OCI-LY1 (cell line): Measurements from ENCODE around the gene UBXN6.

Experiments
- H2AFZ ChIP-seq: fragments of 200-600 bp; sonication (generic), shearing (Covaris generic); 2 replicates; pipeline ENCODE4 v1.6.0; 2014; ENCODE audit warnings: antibody characterized with exemption, mild to moderate bottlenecking, low read length
- H3F3A ChIP-seq: fragments of 200-600 bp; sonication (generic), shearing (Covaris generic); 2 replicates; pipeline ENCODE4 v1.6.0; 2014; ENCODE audit warnings: mild to moderate bottlenecking, antibody characterized with exemption, low read length, moderate library complexity; ENCODE audit not compliant: insufficient read depth
- H3K27ac ChIP-seq: fragments of 200-600 bp; sonication (generic); 2 replicates; pipeline ENCODE4 v1.5.1; 2014; ENCODE audit warnings: low read length, mixed run types, mild to moderate bottlenecking, low read depth; ENCODE audit not compliant: poor library complexity, severe bottlenecking
- H3K27me3 ChIP-seq: fragments of 200-600 bp; sonication (generic); 2 replicates; pipeline ENCODE4 v1.6.0; 2014; ENCODE audit warnings: antibody characterized with exemption, mild to moderate bottlenecking, low read length, moderate library complexity; ENCODE audit not compliant: insufficient read depth
- H3K36me3 ChIP-seq: fragments of 200-600 bp; sonication (generic); 2 replicates; pipeline ENCODE4 v1.6.1; 2014; ENCODE audit warnings: mild to moderate bottlenecking, antibody characterized with exemption, low read length, moderate library complexity, mixed read lengths; ENCODE audit not compliant: insufficient read depth
- H3K4me1 ChIP-seq: fragments of 200-600 bp; sonication (generic); 2 replicates; pipeline ENCODE4 v1.5.1; 2014; ENCODE audit warnings: mild to moderate bottlenecking, low read length, moderate library complexity; ENCODE audit not compliant: insufficient read depth, severe bottlenecking
- H3K4me2 ChIP-seq: fragments of 200-600 bp; sonication (generic), shearing (Covaris generic); 2 replicates; pipeline ENCODE4 v1.6.1; 2014; ENCODE audit warnings: low read length
- H3K4me3 ChIP-seq: fragments of 200-600 bp; sonication (generic); 2 replicates; pipeline ENCODE4 v1.5.1; 2014; ENCODE audit warnings: low read length, low read depth, mild to moderate bottlenecking, mixed read lengths; ENCODE audit not compliant: poor library complexity, severe bottlenecking
- H3K79me2 ChIP-seq: fragments of 200-600 bp; shearing (Covaris generic); 2 replicates; pipeline ENCODE4 v1.6.1; 2016; ENCODE audit warnings: mixed run types, low read length, mixed read lengths; ENCODE audit not compliant: insufficient read depth
- H3K9ac ChIP-seq: fragments of 200-600 bp; sonication (generic), shearing (Covaris generic); 2 replicates; pipeline ENCODE4 v1.6.1; 2014; ENCODE audit warnings: mild to moderate bottlenecking, low read length, mixed read lengths
- H3K9me2 ChIP-seq: fragments of 200-600 bp; sonication (generic), shearing (Covaris generic); 2 replicates; pipeline ENCODE4 v1.6.1; 2014; ENCODE audit warnings: low read depth, mild to moderate bottlenecking, low read length, mixed read lengths
- H3K9me3 ChIP-seq: fragments of 200-600 bp; shearing (Covaris generic); 2 replicates; pipeline ENCODE4 v1.6.1; 2014; ENCODE audit warnings: low read length, mixed read lengths
- H4K20me1 ChIP-seq: fragments of 200-600 bp; sonication (generic), shearing (Covaris generic); 2 replicates; pipeline ENCODE4 v1.6.0; 2016; ENCODE audit warnings: mild to moderate bottlenecking, low read length; ENCODE audit not compliant: insufficient read depth
- EZH2 ChIP-seq: fragments of 200-600 bp; sonication (generic), shearing (Covaris generic); IDR thresholded peaks from 2 replicates; pipeline ENCODE4 v1.8.0; 2017; ENCODE audit warnings: borderline replicate concordance, mixed run types, mild to moderate bottlenecking, antibody characterized with exemption, low read length, moderate library complexity, mixed read lengths
- TF ChIP-seq, protein P1 (sequence below): fragments of 200-600 bp; sonication (generic), shearing (Covaris generic); IDR thresholded peaks from 2 replicates; pipeline ENCODE4 v1.5.1; 2017; ENCODE audit warnings: mild to moderate bottlenecking, antibody characterized with exemption, low read length, moderate library complexity, mixed read lengths

UBXN6 gene

DNA sequence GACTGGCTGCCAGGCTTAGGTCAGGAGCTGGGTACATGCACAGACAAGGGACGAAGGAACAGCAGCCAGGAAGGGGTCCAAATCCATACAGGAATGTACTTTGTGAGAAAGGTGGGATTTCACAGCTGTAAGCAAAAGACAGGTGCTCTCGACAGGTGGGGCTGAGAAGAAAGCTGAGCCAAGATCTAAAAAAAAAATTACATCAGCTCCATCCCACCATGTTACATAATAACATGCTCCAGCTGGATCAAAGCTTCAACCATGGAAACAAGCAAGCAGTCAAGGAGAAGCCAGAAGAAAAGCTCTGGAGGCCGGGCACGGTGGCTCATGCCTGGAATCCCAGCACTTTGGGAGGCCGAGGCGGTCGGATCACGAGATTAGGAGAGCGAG is 8.0 kb downstream of the UBXN6 start:
- Histone ChIP-seq H3K36me3 (peaks cover 69% of the 10 kb centered on the region), H3K27me3 (no peaks in the 10 kb centered on the region), H3K9ac (no peak overlapping the region), H3K9me2 (no peaks in the 10 kb centered on the region), H4K20me1 (no peaks in the 10 kb centered on the region), H2AFZ (no peak overlapping the region), H3K4me3 (no peak overlapping the region), H3K79me2 (no peaks in the 10 kb centered on the region), H3K4me2 (no peak overlapping the region), H3F3A (no peaks in the 10 kb centered on the region), H3K9me3 (no peaks in the 10 kb centered on the region), H3K4me1 (no peaks in the 10 kb centered on the region), H3K27ac (no peak overlapping the region)
- TF ChIP-seq EZH2 = no peak
- TF ChIP-seq, protein P1, sequence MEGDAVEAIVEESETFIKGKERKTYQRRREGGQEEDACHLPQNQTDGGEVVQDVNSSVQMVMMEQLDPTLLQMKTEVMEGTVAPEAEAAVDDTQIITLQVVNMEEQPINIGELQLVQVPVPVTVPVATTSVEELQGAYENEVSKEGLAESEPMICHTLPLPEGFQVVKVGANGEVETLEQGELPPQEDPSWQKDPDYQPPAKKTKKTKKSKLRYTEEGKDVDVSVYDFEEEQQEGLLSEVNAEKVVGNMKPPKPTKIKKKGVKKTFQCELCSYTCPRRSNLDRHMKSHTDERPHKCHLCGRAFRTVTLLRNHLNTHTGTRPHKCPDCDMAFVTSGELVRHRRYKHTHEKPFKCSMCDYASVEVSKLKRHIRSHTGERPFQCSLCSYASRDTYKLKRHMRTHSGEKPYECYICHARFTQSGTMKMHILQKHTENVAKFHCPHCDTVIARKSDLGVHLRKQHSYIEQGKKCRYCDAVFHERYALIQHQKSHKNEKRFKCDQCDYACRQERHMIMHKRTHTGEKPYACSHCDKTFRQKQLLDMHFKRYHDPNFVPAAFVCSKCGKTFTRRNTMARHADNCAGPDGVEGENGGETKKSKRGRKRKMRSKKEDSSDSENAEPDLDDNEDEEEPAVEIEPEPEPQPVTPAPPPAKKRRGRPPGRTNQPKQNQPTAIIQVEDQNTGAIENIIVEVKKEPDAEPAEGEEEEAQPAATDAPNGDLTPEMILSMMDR = no peak

- H3K27ac ChIP-seq = no peak overlapping the region
- no peaks in the 10 kb centered on the region for H3K4me1 ChIP-seq
- no peaks in the 10 kb centered on the region for H3K79me2 ChIP-seq
- no peaks in the 10 kb centered on the region for H3K27me3 ChIP-seq
- no peak overlapping the region for H3K9ac ChIP-seq
- H3K9me3 ChIP-seq = no peaks in the 10 kb centered on the region
- H4K20me1 ChIP-seq = no peaks in the 10 kb centered on the region
- H3K4me2 ChIP-seq = no peak overlapping the region
- H2AFZ ChIP-seq = no peak overlapping the region
- H3K9me2 ChIP-seq = no peaks in the 10 kb centered on the region
- TF ChIP-seq, protein P1 = no peak
- no peak for TF ChIP-seq EZH2
- no peaks in the 10 kb centered on the region for H3F3A ChIP-seq
- H3K4me3 ChIP-seq = no peak overlapping the region
- peaks cover 71% of the 10 kb centered on the region for H3K36me3 ChIP-seq
Observed at GRCh38 chr19:4449022-4449638, 8.5 kb downstream of the UBXN6 start.

GRCh38 chr19:4448147-4448985 is 9.2 kb downstream of the UBXN6 start:
- Histone ChIP-seq H2AFZ (no peak overlapping the region), H3K36me3 (peaks cover 72% of the 10 kb centered on the region), H3K79me2 (no peaks in the 10 kb centered on the region)

More at GRCh38 chr19:4448147-4448985, 9.2 kb downstream of the UBXN6 start:
- Histone ChIP-seq H3F3A (no peaks in the 10 kb centered on the region), H3K9ac (no peak overlapping the region), H3K4me2 (no peak overlapping the region), H3K27me3 (no peaks in the 10 kb centered on the region), H3K9me3 (no peaks in the 10 kb centered on the region), H3K27ac (no peak overlapping the region), H4K20me1 (no peaks in the 10 kb centered on the region), H3K9me2 (no peaks in the 10 kb centered on the region), H3K4me3 (no peak overlapping the region), H3K4me1 (no peaks in the 10 kb centered on the region)
- TF ChIP-seq, protein P1 = no peak
- no peak for TF ChIP-seq EZH2
